Testis (tissue), 2 donors: ENCODE results near the gene SHTN1.

ENCODE experiments used
- POLR2A ChIP-seq: fragments of 450-650 bp; IDR thresholded peaks from one replicate; pipeline ENCODE4 v1.6.1; 2017; ENCODE audit warnings: antibody characterized with exemption, mild to moderate bottlenecking, moderate library complexity
- TF ChIP-seq, protein P1 (sequence below), 3 experiments: fragments of 450-650 bp in 2 of 3; fragments of 200-600 bp in 1 of 3; sonication (generic) in 1 of 3; IDR thresholded peaks; one replicate each; pipeline ENCODE4 v1.5.1; 2016 to 2019; ENCODE audit warnings: antibody characterized with exemption in 3 of 3, mild to moderate bottlenecking in 2 of 3, moderate library complexity in 1 of 3

DNA sequence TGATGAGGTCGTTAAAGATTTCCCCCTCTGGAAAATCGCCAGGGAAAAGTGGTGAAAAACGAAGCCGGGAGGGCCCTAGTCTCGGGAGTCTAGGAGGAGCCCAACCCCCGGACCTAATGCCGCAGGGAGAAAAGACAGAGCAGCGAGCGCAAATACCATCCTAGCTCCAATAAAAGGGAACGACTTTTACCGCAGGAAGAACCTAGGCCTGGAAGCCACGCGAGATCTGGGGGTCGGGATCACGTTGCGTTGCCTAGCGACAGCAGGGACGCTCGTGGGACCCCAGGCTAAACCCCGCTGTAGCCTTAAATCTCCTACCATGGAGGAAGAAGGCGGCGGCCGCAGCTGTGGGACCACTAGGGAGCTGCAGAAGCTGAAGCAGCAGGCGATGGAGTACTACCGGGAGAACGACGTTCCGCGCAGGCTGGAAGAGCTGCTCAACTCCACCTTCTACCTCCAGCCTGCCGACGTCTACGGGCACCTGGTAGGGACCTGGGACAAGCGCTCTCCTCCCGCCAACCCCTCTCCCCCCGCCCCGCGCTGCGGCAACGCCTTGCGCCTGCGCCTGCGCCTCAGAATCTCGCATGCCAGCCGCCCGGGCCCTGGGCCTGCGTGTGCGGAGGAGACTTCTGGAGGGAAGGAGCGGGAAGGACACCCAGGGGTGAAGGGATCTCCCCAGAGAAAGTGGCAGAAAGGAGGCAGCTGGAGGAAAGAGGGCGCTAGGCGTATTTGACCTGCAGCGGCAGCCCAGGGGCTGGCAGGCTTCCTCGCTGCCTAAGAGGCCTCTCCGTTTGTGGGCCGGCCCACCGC, 155.5 kb downstream of the SHTN1 start, which contains the start of gene ENO4:
- TF ChIP-seq, protein P1, sequence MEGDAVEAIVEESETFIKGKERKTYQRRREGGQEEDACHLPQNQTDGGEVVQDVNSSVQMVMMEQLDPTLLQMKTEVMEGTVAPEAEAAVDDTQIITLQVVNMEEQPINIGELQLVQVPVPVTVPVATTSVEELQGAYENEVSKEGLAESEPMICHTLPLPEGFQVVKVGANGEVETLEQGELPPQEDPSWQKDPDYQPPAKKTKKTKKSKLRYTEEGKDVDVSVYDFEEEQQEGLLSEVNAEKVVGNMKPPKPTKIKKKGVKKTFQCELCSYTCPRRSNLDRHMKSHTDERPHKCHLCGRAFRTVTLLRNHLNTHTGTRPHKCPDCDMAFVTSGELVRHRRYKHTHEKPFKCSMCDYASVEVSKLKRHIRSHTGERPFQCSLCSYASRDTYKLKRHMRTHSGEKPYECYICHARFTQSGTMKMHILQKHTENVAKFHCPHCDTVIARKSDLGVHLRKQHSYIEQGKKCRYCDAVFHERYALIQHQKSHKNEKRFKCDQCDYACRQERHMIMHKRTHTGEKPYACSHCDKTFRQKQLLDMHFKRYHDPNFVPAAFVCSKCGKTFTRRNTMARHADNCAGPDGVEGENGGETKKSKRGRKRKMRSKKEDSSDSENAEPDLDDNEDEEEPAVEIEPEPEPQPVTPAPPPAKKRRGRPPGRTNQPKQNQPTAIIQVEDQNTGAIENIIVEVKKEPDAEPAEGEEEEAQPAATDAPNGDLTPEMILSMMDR (IDR thresholded peaks at IDR 0.05): no peak
- TF ChIP-seq POLR2A: no peak
